SW480 (cell line): ENCODE results near the gene PNMA6E.
A peak's percentile ranks its signal among the peaks of the same experiment; 100 is the strongest.

Experiments
- DNase-seq: peaks from one replicate; pipeline ENCODE4 v3.0.0-alpha.2; 2016; ENCODE audit warnings: low spot score

PNMA6E gene

DNA sequence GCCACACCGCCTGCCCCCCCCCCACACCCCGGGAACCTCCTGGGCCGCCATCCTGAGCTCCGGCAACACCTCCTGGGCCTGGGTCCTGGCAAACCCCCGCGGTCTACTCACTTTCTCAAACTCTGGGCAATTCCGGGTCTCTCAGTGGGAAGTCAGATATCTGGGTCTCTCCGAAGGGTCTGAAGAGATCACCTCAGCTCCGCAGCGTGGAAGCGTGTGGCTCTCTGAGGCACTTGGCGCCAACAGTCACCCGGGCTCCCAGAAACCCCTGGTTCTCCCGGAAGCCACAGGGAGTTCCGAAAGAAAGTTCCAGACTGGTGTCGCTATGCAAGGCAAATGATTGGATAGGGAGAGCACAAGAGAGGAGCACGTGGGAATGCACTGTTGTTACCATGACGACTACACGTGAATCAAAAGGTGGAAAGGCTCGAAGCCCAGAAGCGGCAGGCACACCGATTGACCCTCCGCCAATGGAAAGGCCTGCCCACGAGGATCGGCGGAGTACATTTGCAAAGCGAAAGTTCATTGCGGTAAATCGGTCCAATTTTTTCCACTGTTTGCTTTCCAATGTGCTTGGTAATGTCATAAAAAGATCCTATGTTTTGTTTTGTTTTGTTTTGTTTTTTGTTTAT lies at the start of gene PNMA6E:
Gene PNMA6E (minus strand): TSS at position 218 of the 632 bp plus-strand sequence. CDS start 2,501 bp downstream, outside the sequence.
- no peak for DNase-seq

DNA sequence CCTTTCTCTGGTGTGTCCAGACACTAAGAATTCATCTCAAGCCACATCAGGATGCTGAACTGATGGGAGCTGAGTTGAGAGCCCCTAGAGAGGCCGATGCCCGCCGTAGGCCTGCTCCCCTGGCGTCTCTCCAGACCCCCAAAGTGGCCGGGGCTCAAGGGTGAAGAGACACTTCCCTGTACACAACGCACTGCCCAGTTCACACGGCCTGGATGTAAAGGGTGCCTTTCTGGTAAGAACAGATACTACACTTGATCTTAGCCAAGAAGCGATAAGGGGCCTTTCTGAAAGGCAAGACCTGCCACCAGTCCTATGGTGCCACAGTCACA lies 49.8 kb upstream of the PNMA6E start:
- DNase-seq = no peak

DNA sequence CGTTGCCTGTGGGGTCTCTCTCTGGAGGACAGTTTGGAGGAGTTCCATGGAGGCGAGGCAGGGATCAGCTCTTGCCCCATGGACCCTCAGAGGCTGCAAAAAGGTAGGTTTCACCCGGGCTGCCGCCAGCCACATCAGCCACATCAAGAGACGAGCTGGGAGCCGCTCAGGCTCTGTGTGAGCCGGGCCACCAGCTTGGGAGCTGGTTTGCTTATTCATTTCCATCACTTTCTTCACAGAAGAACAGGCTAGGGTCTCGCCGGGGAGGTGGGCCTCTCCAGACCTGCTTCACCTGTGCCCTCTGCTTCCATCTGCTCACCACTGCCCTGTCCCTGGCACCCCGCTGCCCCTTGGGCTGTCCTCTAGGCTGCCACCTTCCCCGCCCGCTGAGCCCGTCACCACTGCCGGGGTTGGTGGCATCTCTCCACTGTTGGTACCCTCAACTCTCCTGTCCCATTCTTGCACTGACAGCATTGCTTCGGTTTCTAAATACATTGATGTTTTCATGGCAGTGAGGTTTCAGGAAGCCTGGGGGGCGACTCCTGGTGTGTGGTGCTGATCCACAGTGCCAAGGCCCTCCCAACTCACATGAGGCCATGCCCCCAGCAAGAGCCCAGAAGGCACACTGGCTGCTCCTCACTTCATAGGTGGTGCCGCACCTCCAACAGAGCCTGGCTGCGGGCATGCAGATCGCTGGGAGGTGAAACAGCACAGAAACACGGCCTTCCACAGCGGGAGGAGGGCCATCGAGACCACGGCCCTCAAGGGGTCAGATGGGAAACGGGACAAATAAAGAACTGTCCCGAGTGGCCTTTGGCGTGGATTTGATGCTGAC lies 49.2 kb upstream of the PNMA6E start:
- no peak for DNase-seq

DNA sequence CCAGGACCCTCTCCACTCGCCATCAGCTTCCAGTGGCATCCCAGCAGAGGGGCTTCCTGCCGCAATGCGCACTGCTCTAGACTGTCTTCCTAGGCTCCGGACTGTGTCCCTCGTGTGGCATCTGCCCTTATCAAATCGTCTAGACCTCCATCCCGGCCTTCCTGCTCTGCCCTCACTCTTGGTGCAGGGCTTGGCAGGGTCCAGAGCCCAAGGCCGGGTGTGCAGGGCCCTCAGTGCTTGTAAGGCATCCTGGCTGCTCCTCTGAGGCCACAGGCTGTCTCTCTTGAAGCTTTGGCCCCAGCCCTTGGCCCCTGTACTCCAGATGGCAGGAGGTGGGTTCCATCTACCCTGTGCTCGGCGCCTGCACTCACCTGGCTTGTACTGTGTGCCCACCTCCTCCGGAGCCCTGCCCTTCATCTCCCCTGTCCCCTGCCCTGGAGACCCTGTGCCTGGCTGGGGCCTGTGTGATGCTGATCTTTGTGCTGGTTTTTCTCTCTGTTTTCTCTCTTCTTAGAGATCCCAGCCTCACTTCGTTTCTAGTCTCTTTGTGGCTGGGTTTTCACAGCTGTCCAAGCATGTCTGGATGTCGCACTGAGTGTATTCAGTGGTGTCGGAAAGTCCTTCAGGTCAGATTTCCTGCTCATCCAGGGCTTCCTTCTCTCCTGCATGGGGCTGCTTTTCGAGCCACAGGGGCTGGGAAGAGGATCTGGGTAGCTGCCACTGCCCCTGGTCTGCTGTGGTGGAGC lies 48.4 kb upstream of the PNMA6E start:
- DNase-seq = no peak

DNA sequence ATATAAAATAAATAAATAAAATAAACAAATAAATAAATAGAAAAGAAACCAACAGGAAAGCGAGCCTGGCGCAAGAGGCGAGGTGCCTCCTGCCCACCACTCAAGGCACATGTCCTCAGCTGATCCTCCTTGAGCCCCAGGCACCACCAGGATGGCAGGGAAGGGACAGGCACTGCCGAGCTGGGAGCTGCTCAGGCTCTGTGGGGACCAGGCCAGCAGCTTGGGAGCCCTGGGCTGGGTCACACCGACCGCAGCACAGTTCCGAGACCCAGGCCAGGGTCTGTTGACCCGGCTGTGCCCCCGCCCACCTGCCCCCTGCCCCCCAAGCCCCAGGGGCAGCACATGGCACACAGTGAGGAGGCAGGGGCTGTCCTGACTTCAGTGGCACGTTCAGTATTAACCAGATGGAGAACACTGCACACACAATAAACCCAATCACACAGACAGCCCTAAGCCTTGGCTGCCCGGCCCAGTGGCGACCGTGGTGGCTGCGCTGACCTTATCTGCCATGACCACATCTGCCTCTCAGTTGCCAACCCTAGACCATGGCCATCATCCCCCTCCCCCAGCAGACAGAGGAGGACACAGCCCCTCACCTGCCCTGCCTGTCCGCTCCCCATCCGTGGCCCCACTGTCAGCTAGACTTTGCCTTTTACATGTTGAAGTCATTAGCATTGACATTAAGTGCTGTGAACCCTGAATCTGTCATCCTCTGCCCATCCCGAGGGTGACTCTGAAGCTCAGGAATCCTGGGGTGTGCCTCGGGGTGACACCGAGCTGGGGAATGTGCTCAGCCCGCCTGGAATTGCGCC lies 47.6 kb upstream of the PNMA6E start:
- no peak for DNase-seq

DNA sequence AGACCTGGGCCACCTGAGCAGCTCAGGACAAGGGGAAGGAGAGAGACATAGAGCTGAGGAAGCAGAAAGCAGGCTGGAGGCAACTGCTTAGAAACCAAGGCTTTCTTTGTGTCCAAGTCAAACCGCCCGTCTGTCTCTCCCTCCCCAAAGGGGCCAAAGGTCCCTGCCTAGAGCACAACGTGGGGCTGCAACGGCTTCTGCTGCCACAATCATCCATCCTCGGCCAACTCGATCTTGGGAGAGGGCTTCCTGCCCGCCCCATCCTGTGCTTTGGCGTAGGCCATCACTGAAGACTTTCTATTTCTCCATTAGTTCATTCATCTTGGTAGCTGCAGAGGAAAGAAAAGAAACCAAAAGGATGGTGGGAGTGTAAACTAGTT lies 46.4 kb upstream of the PNMA6E start:
- no peak for DNase-seq

DNA sequence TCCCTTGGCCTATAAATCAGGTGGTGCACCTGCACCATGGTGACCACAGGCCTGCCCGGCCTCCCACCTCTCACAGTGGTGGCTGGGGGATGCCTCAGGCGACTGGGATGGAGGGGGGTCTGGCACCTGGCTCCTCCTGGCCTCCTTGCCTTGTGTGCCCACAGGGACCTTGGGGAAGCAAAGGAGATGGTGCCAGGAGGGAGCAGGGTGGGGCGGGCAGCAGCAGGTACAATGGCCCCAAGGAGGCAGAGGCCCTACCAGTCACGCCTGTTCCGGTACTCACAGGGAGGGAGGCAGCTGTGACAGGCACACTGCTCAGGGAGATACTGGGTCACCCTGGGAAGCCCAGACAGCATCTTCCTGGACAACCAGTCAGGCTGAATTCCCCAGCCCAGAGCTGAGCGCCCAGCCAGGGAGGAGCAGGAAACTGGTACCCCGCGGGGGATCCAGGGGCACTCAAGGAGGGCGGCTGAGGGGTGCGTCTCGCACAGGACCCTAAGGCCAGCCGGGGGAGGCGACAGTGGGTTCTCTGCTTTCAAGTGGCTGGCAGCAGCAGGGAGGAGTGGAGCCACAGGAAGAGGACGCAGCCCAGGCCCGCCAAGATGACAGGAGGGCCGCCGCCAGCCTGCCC lies 45.9 kb upstream of the PNMA6E start:
- no peak for DNase-seq

DNA sequence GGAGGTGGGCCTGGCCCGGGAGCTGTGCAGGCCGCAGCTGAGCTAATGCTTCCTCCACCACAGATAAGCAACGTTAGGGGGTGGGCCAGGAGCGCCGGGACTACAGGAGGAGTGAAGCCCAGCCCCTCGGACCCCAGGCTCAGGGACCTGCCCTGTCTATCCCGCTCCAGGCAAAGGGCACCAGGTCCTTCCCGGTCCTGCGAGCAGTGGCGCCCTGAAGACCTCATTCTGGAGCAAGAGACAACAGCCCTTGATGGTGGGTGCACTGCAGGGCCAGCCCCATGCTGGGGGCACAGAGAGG lies 45.4 kb upstream of the PNMA6E start:
- no peak for DNase-seq

DNA sequence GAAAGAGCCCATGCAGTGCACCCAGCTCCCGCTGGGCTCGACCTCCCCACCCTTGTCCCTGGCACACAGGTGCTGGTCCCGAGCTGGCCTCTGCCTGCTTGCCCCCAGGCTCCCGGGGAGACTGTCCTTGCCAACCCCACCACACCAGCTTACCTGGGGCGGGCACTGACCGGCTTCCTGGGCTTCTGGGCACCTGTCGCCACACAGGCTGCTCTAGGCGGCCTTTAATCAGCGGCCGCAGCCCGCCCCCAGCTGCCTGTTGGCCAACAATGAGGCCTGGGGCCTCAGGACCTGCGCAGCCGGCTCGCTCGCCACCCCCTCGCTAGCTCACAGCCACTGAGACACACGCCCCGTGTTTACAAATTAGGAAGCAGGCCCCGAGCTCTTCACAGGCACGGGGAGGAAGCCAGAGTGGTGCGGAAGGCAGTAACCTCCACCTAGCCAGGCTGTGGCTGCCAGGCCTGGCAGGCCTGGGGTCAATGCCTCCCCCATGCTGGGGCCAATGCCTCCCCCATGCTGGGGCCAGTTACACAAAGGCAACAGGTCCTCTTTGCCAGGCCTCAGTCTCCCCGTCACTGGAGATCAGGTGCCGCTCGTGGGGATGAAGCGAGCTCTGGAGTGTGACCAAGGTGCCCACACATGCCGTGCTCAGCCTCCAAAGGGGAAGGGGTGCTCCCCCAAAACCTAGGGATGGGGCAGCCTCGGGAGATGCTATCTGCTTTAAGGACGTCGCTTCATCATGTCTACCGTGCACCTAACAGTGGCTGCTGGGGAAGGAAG lies 44.9 kb upstream of the PNMA6E start, which contains the start of gene TREX2:
Gene TREX2 (minus strand): TSS at position 201 of the 780 bp plus-strand sequence. CDS start 626 bp downstream, outside the sequence.
- DNase-seq = no peak

DNA sequence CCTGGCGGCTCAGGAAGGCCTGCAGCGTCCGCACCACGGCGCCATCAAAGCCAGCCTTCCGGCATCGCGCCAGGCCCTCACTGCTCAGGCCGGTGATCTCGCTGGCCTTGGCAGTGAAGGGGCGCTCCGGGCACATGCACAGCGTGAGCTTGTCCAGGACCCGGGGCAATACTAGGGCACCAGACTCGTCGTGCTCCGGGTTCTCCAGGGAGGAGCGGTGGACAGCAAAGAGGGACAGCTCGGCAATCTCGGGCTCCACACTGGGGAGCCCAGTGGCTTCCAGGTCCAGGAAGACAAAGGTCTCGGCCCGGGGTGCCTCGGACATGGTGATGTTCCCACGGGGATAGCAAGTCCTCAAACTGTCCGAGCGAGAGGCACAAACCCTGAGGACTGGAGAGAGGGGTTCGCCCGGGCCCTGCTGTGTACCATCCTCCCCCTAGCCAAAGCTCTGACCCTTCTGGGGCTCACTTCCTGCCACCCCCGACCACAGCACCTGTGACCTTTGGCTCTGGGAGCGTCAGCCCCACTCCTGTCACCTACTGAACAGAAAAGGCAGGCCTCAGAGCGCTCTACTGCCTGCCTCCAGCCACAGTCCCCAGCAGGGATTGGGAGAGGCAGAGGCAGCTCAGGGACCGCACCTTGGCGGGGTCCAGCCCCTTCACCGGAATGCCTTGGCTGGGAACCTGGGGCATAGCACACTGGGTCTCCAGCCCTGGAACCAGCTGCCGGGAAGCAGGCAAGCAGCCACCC lies 44.1 kb upstream of the PNMA6E start:
- no peak for DNase-seq

DNA sequence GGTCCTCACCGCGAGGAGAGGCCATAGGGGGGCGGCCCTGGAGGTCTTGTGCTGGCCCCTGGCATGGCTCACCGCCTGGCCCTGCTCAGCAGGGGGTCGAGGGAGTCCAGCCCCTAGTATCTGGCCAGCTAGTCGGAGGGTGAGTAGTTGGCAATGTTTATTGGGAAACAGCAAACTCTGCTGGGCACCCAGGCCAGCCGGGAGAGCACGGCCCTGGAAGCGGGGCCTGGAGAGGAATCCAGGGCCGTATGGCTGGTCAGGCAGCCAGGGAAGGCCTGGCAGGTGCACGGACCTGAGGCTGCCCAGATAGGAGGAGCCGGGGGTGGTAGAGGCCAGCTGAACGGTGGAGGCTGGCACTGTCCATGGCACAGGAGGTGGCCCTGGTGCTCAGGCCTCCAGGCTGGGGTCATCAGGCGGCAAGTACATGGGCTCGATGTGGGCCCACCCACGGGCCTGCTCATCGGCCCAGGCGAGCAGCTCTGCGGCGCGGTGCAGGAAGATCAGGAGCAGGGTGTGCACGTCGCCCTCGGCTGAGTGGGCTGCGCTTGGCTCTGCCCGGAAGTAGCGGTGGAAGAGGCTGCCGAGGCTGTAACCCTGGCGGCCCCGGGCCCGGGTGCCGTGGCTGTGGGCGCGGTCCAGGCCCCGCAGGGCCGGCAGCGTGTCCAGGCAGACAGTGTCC lies 43.3 kb upstream of the PNMA6E start:
- DNase-seq = no peak

DNA sequence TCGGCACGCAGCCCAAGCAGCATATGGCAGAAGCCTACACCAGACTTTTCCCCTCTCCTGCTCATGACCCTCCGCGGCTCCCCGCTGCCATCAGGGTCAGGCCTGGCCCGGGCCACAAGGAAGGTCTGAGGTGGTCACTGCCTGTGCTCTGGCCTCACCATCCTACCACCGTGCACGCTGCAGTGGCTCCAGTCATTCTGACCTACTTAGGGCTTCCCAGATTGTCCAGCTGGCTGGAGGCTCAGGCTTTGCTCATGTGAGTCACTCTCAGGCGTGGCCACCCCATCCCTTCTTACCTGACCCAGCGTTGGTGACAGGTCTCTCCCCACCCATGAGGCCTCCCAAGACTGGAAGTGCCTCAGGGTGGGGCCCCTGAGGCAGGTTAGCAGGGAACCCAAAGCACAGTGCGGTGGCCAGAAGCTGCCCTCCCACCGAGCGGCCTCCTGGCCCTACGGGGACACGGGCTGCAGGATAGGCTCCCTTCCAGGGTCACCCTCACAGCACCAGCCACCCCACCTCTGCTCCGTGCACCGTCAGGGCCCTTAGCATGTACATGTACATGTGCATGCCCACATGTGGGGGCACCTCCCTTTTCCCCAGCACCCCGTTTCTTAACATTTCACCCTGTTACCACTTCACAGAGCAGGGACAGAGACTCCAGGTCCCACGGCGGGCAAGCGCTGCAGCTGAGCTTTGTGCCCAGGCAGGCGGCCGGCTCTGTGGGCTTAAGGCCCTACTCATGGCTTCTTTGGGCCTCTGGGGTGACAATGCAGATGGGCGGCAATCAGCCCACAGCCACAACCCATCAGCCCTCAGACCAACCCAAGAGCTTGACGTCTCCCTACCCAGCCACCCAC lies 42.6 kb upstream of the PNMA6E start:
- DNase-seq = peak; percentile 30

DNA sequence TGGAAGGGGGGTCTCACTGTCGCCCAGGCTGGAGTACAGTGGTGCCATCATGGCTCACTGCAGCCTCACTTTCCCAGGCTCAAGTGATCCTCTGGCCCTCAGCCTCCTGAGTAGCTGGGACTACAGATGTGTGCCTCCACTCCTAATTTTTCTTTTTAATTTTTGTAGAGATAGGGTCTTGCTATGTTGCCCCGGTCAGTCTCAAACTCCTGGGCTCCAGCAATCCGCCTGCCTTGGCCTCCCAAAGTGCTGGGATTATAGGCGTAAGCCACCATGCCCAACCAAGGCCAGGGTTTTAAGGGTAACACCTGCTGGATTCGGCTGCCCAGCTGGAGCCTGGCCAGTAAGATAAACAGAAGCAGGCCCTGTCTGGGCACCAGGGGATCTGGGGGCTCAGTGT lies 41.3 kb upstream of the PNMA6E start:
- DNase-seq = no peak

DNA sequence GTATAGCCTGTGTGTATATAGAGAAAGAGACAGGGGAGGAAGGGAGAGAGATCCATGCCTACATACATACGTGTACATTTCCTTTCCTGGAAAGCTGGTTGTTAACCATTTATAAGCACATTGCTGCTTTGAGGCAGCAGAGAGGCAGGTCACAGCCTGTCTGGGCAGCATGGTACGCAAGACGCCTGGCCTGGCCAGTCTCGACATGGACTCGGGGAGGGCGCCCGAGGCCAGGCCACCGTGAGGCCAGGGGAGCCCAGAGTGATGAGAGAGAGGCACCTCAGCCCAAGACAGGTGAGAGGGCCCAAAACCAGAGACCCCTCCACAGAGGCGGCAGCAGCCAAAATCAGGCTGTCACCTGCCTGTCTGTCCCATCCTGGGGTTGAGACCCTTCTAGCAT lies 40.8 kb upstream of the PNMA6E start:
- no peak for DNase-seq

DNA sequence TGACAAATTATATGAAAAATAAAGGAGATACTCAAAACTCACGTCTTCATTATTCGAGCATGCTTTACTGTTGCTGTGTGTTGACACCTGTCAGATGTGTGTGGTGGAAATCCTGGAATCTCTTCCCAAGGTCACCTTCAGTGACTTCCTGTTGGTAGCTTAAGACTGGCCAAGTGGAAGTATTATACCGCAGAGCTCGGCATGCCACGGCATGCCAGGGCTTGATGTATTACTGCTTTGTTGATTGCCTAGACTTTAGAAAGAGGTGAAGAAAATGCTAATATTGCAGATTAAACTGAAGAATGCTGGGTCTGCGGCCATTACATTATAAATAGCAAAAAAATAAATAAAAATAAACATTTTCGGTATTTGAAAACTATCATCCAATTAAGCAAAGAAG lies 40.1 kb upstream of the PNMA6E start:
- peak; percentile 2 for DNase-seq

DNA sequence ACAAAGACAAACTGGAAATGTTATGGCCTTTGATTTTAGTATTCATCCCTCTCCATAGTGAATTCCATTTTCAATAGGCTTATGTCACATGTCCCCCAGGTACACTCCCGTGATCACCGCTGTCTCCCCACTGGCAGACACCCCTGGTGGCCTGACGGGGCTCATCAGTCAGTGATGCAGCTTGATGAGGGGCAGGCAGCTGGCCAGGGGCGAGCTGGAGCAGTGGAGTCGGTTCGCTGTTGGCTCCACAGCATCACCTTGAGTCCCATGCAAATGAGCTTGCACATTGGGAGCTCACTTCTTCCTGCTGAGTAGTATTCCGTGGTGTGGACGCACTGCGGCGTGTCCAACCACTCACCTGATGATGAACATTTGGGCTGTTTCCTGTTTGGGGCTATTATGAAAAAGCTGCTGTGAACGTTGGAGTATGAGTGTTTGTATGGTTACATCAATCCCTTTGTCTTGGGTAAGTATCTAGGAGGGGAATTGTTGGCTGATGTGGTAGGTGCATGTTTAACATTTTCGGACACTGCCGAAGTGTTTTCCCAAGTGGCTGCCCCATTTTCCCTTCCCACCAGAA lies 39.5 kb upstream of the PNMA6E start:
- no peak for DNase-seq

DNA sequence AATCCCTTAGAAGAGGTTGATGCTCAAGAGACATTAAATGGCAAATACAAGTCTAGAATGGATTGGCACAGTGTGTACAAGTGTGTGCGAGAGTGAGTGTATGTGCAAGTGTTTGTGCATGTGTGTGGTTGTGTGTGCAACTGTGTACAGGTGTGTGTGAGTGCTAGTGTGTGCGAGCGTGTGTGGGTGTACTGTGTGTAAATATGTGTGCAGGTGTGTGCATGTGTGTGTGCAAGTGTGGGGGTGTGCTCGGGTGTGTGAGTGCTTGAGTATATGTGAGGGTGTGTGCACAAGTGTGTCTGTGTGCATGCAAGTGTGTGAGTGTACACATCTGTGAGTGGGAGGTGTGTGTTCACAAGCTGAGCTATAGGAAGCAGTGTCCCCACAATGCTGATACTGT lies 38.8 kb upstream of the PNMA6E start:
- DNase-seq = no peak

DNA sequence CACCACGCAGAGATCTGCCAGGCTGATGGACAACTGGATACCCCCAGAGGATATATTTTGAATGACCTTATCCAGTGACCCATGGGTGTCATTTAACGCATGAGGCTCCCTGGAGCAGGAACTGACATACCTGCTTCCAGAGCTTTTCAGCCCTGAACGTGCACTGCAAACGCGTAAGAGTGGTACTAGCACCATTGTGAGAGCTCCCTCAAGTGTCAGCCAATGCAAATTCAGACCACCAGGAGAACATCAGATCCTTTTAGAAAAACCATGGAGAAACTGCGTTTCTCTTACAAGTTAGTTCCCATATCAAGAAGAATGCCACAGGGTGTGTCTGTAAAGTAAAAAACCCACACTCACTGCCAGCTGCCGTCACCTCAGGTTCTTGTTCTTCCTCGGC lies 37.4 kb upstream of the PNMA6E start:
- peak; percentile 54 for DNase-seq
